Colonic mucosa (tissue), 4 donors: ENCODE measurements around the gene HERC4. TPM values are rescaled to one million over a fixed set of nuclear protein-coding genes. Genes with fewer than 3 reads are reported as not detected.

Experiments
- DNase-seq: peaks from one replicate; pipeline ENCODE4 v3.0.0-alpha.2; 2020
- H3K27ac ChIP-seq: fragments of 200-600 bp; one replicate; pipeline ENCODE4 v1.8.0; 2021
- H3K27me3 ChIP-seq: fragments of 200-600 bp; one replicate; pipeline ENCODE4 v1.8.0; 2021
- H3K36me3 ChIP-seq: fragments of 200-600 bp; one replicate; pipeline ENCODE4 v1.8.0; 2021
- H3K4me1 ChIP-seq: fragments of 200-600 bp; one replicate; pipeline ENCODE4 v1.8.0; 2021; ENCODE audit warnings: mild to moderate bottlenecking
- H3K4me3 ChIP-seq: fragments of 200-600 bp; one replicate; pipeline ENCODE4 v1.8.0; 2021
- H3K9ac ChIP-seq, 2 donors: one replicate each; pipeline ENCODE4 v1.7.0; 2013; ENCODE audit warnings: control low read depth in 2 of 2, low read depth in 2 of 2, low read length in 2 of 2
- H3K9me3 ChIP-seq: fragments of 200-600 bp; one replicate; pipeline ENCODE4 v1.8.0; 2021
- CTCF ChIP-seq: fragments of 200-600 bp; IDR thresholded peaks from one replicate; pipeline ENCODE4 v1.8.0; 2022; ENCODE audit warnings: antibody characterized with exemption, mild to moderate bottlenecking
- intact Hi-C: fragments of 100-400 bp; cut with DNase I; formaldehyde crosslinking; loops from one replicate; pipeline ENCODE4 v1.14.1; 2022
- total RNA-seq, 2 donors: library from RNA; stranded (reverse); fragmentation: NEBNext Ultra II Directional in 1 of 2; extraction: Animal tissue kit (Norgen Biotek cat#: 25700) in 1 of 2; gene quantifications; one replicate each; pipeline ENCODE4 v1.2.1, GENCODE V29; 2021
- donor health status: healthy.
- donor health status: DM: no; HTN: no; CAD: no.
- donor health status: DM: no; HTN: no; CAD: no.

The HERC4 gene
- total RNA-seq, 2 donors from 2014 or later, result 35.3 to 51.5 TPM

- H3K9me3 ChIP-seq, result no peaks in the 10 kb centered on the region
- no peak for DNase-seq
- TF ChIP-seq CTCF, result no peak
- H3K9ac ChIP-seq, result no peak overlapping the region
- H3K4me3 ChIP-seq, result no peak overlapping the region
- H3K27me3 ChIP-seq, result no peaks in the 10 kb centered on the region
- H3K36me3 ChIP-seq, result no peaks in the 10 kb centered on the region
- no peak overlapping the region for H3K27ac ChIP-seq
- H3K4me1 ChIP-seq, result no peaks in the 10 kb centered on the region
- intact Hi-C loops, result no loop called here
Observed at GRCh38 chr10:67925449-67926005, 149.6 kb downstream of the HERC4 start.

- H3K9ac ChIP-seq, result no peak overlapping the region
- no peaks in the 10 kb centered on the region for H3K36me3 ChIP-seq
- intact Hi-C loops, result no loop called here
- H3K27ac ChIP-seq, result no peak overlapping the region
- TF ChIP-seq CTCF, result no peak
- H3K4me3 ChIP-seq, result no peak overlapping the region
- no peaks in the 10 kb centered on the region for H3K27me3 ChIP-seq
- DNase-seq, result no peak
- no peaks in the 10 kb centered on the region for H3K4me1 ChIP-seq
- H3K9me3 ChIP-seq, result no peaks in the 10 kb centered on the region
Observed at GRCh38 chr10:67924136-67924535, 150.9 kb downstream of the HERC4 start.

- H3K27ac ChIP-seq, result no peak overlapping the region
- H3K9me3 ChIP-seq, result no peaks in the 10 kb centered on the region
- intact Hi-C loops, result no loop called here
- no peak for TF ChIP-seq CTCF
- no peaks in the 10 kb centered on the region for H3K4me1 ChIP-seq
- no peak for DNase-seq
- H3K36me3 ChIP-seq, result no peaks in the 10 kb centered on the region
- H3K4me3 ChIP-seq, result no peak overlapping the region
- no peak overlapping the region for H3K9ac ChIP-seq
- no peaks in the 10 kb centered on the region for H3K27me3 ChIP-seq
Observed at GRCh38 chr10:67923551-67923950, 151.5 kb downstream of the HERC4 start.

GRCh38 chr10:67921065-67921464 lies 154.0 kb downstream of the HERC4 start:
- Histone ChIP-seq H3K27me3 (no peaks in the 10 kb centered on the region), H3K27ac (no peak overlapping the region), H3K36me3 (no peaks in the 10 kb centered on the region), H3K4me1 (no peaks in the 10 kb centered on the region), H3K4me3 (no peak overlapping the region), H3K9me3 (no peaks in the 10 kb centered on the region), H3K9ac (no peak overlapping the region)
- intact Hi-C loops, result no loop called here
- TF ChIP-seq CTCF, result no peak
- DNase-seq, result no peak

- no peaks in the 10 kb centered on the region for H3K27me3 ChIP-seq
- H3K4me3 ChIP-seq, result no peak overlapping the region
- intact Hi-C loops, result no loop called here
- H3K27ac ChIP-seq, result no peak overlapping the region
- no peak overlapping the region for H3K9ac ChIP-seq
- no peak for DNase-seq
- no peaks in the 10 kb centered on the region for H3K9me3 ChIP-seq
- H3K4me1 ChIP-seq, result no peaks in the 10 kb centered on the region
- no peak for TF ChIP-seq CTCF
- H3K36me3 ChIP-seq, result peaks cover 2% of the 10 kb centered on the region
Observed at GRCh38 chr10:67917679-67918078, 157.4 kb downstream of the HERC4 start.
